ENCODE measurements around the gene LDHB.
"Not testable (repeated sequence)": the region's sequence is repeated elsewhere in the genome, so short reads cannot be mapped to it uniquely, and the experiment has no call there.

Gene LDHB

GRCh38 chr12:21661396-21662093 is 3.9 kb upstream of the LDHB start:
- not testable (repeated sequence) for DNase-seq

DNA sequence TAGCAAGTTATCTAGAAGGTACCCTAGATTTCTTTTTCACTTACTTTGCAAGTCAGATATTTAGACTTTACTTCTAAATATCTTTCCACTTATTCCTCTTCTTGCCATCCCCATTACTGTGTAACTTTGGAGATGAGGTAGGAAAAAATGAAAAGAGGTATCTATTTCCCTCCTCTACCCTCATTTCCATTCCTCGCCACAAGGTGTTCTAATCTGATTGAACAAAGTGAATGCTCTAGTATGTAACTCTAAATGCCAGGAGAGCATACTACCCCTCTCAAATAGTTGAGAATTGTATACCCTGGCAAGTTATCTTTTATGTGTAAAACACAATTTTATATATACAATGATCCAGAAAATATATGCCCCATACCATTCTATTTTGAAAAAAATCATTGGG is 1.7 kb upstream of the LDHB start:
- DNase-seq, result peak in 3 of 6 experiments; percentile 3 to 23 (median 12)

DNA sequence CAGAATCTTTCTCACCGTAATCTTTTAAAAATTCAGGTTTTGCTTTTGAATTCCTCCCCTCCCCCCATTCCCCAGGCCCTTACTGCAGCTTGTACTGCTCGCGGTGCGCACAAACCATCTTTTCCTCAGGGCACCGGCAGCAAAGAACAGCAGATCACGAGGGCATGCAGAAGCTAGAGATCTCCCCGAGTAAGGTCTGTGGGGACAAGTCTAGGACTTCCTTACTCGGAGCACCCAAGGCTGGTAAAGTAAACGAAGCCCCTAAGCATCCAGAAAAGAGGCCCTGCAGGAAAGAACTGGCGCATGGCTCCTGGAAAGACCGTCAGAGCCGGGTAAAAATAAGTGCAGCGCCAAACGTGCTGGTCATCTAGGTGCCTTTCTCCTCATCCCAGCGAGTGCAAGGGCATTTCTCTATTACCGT is 727 bp downstream of the LDHB start:
- peak; percentile 15 to 56 (median 32) for DNase-seq

GRCh38 chr12:21655591-21655990 is 2.1 kb downstream of the LDHB start:
- DNase-seq, result no peak

DNA sequence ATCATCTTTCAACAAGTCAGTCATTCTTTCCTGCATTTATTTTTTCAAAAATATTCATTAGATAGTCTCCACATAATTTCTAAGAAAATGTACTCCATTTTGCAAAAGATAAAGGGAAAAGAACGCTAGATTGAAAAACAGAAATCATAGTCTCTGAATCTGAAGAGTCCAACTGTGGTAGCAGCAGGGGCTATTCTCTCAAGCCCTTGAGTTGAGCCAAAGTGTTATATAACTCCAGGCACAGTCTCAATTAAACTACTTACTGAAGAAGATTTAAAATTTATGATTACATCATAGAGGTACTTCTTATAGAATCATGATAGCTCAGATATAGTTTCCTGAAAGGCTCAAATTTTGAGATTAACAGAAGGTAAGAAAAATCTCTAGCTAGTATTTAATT is 5.8 kb downstream of the LDHB start:
- no peak for DNase-seq

DNA sequence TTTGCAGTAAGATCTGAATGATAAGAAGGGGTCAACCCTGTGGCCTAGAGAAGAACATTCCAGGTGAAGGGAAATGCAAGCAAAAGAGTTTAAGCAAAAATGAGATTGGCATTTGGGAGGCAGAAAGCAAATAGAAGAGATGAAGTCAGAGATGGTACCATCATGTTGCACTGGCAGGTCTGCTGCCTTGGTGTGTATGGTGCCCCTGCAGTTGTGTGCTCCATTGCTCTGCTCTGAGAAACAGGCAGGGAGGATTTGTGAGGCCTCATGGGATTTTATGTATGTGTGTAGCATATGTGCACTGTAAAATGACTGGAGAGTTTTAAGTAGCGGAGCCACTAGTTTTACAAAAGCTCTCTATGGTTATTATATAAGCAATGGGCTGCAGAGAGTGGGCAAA is 6.6 kb downstream of the LDHB start:
- no peak for DNase-seq

GRCh38 chr12:21649034-21649433 is 8.6 kb downstream of the LDHB start:
- DNase-seq, result no peak

- DNase-seq, result no peak
Observed at GRCh38 chr12:21648378-21648777, 9.3 kb downstream of the LDHB start.

DNA sequence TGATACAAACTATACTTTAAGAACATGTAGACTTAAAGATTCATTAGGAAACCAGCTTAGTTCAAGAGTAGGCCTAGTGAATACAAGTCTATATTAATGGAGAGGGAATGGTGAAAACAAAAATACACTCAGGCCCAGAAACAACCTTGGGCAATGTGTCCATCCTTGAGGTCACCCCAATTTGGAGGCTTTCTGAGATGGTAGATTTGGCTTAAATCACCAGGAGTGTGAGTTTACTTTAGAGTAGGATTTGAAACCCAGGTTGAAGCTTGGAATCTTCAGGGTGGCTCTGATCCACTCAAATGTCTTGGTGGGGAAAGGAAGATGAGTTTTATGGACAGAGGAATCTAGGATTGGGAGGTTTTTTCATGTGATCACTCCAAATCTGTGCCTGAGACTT is 10.5 kb downstream of the LDHB start:
- no peak for DNase-seq

DNA sequence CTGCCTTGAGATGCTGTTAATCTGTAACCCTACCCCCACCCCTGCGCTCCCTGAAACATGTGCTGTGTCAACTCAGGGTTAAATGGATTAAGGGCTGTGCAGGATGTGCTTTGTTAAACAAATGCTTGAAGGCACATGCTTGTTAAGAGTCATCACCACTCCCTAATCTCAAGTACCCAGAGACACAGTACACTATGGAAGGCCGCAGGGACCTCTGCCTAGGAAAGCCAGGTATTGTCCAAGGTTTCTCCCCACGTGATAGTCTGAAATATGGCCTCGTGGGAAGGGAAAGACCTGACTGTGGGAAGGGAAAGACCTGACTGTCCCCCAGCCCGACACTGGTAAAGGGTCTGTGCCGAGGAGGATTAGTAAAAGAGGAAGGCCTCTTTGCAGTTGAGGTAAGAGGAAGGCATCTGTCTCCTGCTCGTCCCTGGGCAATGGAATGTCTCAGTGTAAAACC is 12.6 kb downstream of the LDHB start:
- not testable (repeated sequence) for DNase-seq

- DNase-seq, result no peak
Observed at GRCh38 chr12:21644516-21644915, 13.1 kb downstream of the LDHB start.

GRCh38 chr12:21643758-21644157 is 13.9 kb downstream of the LDHB start:
- no peak for DNase-seq

- DNase-seq, result no peak
Observed at GRCh38 chr12:21642707-21643389, 14.8 kb downstream of the LDHB start.

DNA sequence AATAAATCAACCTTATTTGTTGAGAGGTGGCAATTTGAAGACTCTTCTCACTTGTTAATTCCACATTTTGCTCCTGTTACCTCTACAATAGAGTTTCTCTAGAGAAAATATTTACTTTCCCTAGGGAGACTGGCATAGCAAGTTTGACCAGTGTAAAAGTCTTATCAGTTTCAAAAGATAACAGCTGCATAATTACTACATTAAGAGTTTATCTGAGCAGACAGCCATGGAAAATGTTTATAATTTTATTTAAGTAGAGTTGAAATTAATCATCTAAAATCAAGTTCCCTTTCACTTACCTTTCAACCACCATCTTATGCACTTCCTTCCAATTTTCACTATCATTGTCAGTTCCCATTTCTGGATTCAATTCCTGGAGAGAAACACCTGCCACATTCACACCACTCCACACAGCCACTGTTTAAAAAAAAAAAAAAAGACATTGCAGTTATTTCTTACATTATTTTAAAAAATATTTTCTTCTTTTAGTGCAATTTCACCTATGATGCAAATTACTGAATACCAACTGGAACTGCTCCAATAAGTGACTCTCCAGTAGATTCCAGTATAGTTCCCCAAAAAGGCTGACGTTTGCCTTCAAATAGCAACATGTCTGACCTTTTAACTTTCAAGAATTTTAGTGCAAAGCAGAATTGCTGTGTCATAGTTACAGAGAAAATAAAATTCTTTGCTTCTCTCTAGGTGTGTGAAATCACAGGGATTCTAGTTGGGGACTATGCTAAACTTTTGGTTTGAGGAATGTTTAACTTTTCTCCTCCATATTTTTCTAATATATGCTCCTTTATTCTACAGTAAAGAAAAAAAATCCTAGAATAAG is 19.4 kb downstream of the LDHB start:
- no peak for DNase-seq

DNA sequence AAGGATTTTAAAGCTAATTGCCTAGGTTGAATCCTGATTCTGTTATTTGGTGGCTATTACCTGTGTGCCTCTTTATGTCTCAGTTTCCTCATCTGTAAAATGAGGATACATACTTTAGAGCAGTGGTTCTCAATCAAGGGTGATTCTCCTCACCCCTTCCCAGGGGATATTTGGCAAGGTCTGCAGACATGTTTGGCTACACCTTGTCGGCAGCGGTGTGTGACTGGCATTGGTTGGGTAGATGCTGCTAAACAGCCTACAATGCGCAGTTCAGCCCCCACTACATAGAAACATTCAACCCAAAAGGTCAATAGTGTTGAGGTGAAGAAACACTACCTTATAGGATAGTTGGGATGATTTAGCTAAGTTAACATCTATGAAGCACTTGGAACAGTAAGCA is 23.4 kb downstream of the LDHB start:
- no peak for DNase-seq

GRCh38 chr12:21631367-21631766 is 26.3 kb downstream of the LDHB start:
- DNase-seq, result no peak

- no peak for DNase-seq
Observed at GRCh38 chr12:21627924-21628323, 29.7 kb downstream of the LDHB start.

GRCh38 chr12:21618566-21618965 is 39.1 kb downstream of the LDHB start:
- DNase-seq, result no peak

DNA sequence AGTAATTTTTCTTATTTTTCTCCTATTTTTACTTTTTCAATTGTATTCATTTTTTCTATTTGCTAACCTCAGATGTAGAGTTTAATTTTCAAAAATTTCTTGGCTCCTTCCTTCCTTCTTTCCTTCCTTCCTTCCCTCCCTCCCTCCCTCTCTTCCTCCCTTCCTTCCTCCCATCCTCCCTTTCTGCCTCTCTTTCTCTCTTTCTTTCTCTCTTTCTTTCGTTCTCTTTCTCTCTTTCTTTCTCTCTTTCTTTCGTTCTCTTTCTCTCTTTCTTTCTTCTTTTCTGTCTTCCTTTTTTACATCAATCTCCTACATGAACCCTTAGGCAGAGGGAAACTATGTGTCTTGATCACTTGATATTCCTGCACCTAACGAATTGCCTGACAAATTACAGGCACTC is 40.6 kb downstream of the LDHB start:
- no peak for DNase-seq

- DNase-seq, result no peak
Observed at GRCh38 chr12:21615431-21615830, 42.2 kb downstream of the LDHB start.

- DNase-seq, result peak in 3 of 6 experiments; percentile 23 to 59 (median 55)
Observed at GRCh38 chr12:21614506-21614905, 43.1 kb downstream of the LDHB start.

DNA sequence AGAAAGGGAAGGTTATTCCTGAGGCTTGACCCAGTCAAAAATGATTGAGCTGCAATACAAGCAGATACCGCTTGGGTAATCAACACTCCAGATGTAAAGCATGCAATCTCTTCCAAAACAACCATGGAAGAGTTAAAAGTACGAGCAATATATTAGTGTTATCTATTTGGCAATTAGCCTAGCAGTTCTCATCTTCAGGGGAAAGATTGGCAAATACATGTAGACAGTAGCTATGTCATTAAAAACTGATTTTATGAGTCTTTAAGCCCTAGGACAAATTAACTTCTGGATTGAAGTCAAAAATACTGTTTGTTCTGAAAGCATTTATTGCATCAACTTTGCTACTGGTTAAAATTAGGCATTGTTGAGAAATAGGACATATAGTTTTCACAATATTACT is 43.7 kb downstream of the LDHB start:
- no peak for DNase-seq

- no peak for DNase-seq
Observed at GRCh38 chr12:21608196-21608595, 49.4 kb downstream of the LDHB start.

- DNase-seq, result peak in 3 of 6 experiments; percentile 1 to 46 (median 23)
Observed at GRCh38 chr12:21607701-21608100, 49.9 kb downstream of the LDHB start.
